Stomach (tissue), 9 donors: ENCODE results near the gene INSM1. TPM values are rescaled to one million over a fixed set of nuclear protein-coding genes. Genes with fewer than 3 reads are reported as not detected.

Source experiments
- DNase-seq, 2 donors: peaks; one replicate each; pipeline versions ENCODE4 v3.0.0 to v3.0.0-alpha.2; 2013 to 2019
- H3K27ac ChIP-seq, 5 donors: fragments of 200-600 bp in 4 of 5; sonication (generic) in 4 of 5; one replicate each; pipeline ENCODE4 v1.5.1; 2013 to 2019; ENCODE audit warnings: mild to moderate bottlenecking in 1 of 5, moderate library complexity in 1 of 5
- H3K27me3 ChIP-seq, 3 donors: fragments of 200-600 bp; sonication (generic); one replicate each; pipeline ENCODE4 v1.5.1; 2017 to 2019; ENCODE audit warnings: mixed run types in 1 of 3
- H3K36me3 ChIP-seq, 4 donors: fragments of 200-600 bp; sonication (generic); 1 replicate in 3 of 4; 2 replicates in 1 of 4; pipeline ENCODE4 v1.5.1; 2016 to 2019
- H3K4me1 ChIP-seq, 4 donors: fragments of 200-600 bp; sonication (generic); one replicate each; pipeline ENCODE4 v1.5.1; 2016 to 2019
- H3K4me3 ChIP-seq, 4 donors: fragments of 200-600 bp; sonication (generic) in 3 of 4; one replicate each; pipeline ENCODE4 v1.5.1; 2016 to 2019; ENCODE audit warnings: mild to moderate bottlenecking in 1 of 4
- H3K9me3 ChIP-seq, 4 donors: fragments of 200-600 bp; sonication (generic); one replicate each; pipeline ENCODE4 v1.5.1; 2016 to 2019
- EP300 ChIP-seq: sonication (generic); formaldehyde crosslinking; IDR thresholded peaks from one replicate; pipeline ENCODE4 v1.6.1; 2017; ENCODE audit warnings: antibody characterized with exemption
- POLR2A ChIP-seq, 4 donors: fragments of 450-650 bp; IDR thresholded peaks; one replicate each; pipeline ENCODE4 v1.6.1; 2016; ENCODE audit warnings: antibody characterized with exemption in 4 of 4, control low read depth in 2 of 4, mild to moderate bottlenecking in 1 of 4, moderate library complexity in 1 of 4
- POLR2AphosphoS5 ChIP-seq, 3 donors: sonication (generic); formaldehyde crosslinking; IDR thresholded peaks; one replicate each; pipeline ENCODE4 v1.6.1; 2016; ENCODE audit warnings: antibody characterized with exemption in 3 of 3
- WGBS, 5 donors: extraction: QIAGEN DNeasy Blood & Tissue Kit in 3 of 5; methylation state at CpG; one replicate each; pipeline versions ENCODE4 v1.1.5 to v1.1.7; 2013 to 2018; 5-methylcytosine and 5-hydroxymethylcytosine counted together
- intact Hi-C: fragments of 100-400 bp; cut with DNase I; formaldehyde crosslinking; loops from one replicate; pipeline ENCODE4 v1.15.1; 2023; ENCODE audit warnings: low total_unique reads
- polyA plus RNA-seq, 3 donors: library from polyadenylated mRNA; stranded (reverse); fragments of 200-250 nt; gene quantifications; one replicate each; pipeline ENCODE4 v1.2.3, GENCODE V29; 2013
- total RNA-seq, 5 donors: library from RNA; depleted of rRNA; stranded (reverse); fragments of >200 nt; gene quantifications; one replicate each; pipeline versions ENCODE4 v1.1.0 to v1.2.3, GENCODE V29; 2014 to 2016
- TF ChIP-seq, protein P1 (sequence below), 7 experiments: fragments of 450-650 bp in 4 of 7; fragments of 200-600 bp in 3 of 7; sonication (generic) in 3 of 7; IDR thresholded peaks; one replicate each; pipeline ENCODE4 v1.5.1; 2016 to 2019; ENCODE audit warnings: antibody characterized with exemption in 7 of 7, control low read depth in 2 of 7, mild to moderate bottlenecking in 1 of 7
- donor health status: healthy with polysubstance abuse.
- donor health status: Bipolar disorder and iron deficiency.
- donor health status: healthy.

The INSM1 gene
- total and polyA plus RNA-seq, 8 donors: 0.48 to 23.2 (median 2.0) TPM; not detected in 3

DNA sequence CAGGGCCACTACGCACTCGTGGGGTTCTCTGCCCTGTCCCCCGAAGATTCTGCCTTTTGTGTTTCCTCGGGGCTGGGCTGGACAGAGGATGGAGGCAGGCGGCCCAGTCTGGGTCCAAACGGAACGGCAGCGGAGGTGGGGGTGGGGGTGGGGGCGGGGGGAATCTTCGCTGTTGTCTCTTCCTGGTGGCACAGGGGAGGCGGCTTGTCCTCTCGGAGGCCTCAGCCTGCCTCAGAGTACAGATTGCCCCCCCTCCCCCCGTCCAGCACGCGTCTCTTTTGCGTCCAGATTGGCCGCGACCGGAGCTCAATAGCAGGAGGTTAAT, 1.4 kb upstream of the INSM1 start:
- peaks cover 41 to 100% (median 89%) of the 10 kb centered on the region in 3 donors for H3K27me3 ChIP-seq
- peaks cover 39 to 69% (median 55%) of the 10 kb centered on the region in 4 donors for H3K4me1 ChIP-seq
- DNase-seq: no peak
- H3K9me3 ChIP-seq: no peaks in the 10 kb centered on the region
- WGBS, 5 donors: 3 to 7% (median 6%) methylated on average over 13 to 19 of the region's 19 CpGs
- H3K27ac ChIP-seq: no peak overlapping the region
- TF ChIP-seq EP300: no peak
- TF ChIP-seq POLR2AphosphoS5 (IDR thresholded peaks at IDR 0.05): no peak
- no peak for TF ChIP-seq POLR2A (IDR thresholded peaks at IDR 0.05)
- TF ChIP-seq, protein P1, sequence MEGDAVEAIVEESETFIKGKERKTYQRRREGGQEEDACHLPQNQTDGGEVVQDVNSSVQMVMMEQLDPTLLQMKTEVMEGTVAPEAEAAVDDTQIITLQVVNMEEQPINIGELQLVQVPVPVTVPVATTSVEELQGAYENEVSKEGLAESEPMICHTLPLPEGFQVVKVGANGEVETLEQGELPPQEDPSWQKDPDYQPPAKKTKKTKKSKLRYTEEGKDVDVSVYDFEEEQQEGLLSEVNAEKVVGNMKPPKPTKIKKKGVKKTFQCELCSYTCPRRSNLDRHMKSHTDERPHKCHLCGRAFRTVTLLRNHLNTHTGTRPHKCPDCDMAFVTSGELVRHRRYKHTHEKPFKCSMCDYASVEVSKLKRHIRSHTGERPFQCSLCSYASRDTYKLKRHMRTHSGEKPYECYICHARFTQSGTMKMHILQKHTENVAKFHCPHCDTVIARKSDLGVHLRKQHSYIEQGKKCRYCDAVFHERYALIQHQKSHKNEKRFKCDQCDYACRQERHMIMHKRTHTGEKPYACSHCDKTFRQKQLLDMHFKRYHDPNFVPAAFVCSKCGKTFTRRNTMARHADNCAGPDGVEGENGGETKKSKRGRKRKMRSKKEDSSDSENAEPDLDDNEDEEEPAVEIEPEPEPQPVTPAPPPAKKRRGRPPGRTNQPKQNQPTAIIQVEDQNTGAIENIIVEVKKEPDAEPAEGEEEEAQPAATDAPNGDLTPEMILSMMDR (IDR thresholded peaks at IDR 0.05): no peak
- no peaks in the 10 kb centered on the region for H3K36me3 ChIP-seq
- intact Hi-C loops: no loop called here
- no peak overlapping the region for H3K4me3 ChIP-seq

DNA sequence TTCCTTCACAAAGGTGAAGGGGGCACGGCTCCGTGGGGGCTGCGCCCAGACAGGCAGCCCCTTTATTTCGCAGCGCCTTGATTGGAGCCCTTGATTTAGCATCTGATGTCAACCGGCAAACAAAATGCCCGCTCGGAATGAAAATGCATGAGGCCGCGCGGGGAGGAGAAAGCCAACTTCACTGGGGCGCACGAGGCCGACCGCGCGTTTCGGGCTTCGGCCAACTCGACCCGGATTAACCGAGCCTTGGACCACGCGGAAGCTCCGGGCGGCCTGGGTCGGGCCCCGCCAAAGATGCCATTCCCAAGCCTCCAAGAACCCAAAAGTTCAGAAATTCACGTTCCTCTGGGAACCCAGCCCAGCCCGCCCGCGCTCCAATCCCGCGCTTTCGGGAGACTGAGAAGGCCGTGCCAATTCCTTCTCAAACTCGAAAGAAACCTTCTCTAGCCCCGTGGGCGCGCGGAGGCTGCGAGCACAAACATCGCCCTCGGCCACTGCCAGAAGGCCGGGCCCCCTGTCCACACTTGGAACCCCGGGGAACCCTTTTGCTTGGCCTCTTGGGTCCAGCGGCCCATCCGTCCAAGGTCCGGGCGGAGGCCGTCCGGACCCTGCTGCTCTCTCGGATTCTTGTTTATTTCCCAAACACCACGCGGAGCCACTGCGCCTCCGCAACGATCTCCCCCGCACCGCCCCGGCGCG, 879 bp upstream of the INSM1 start:
- peaks cover 39 to 69% (median 55%) of the 10 kb centered on the region in 4 donors for H3K4me1 ChIP-seq
- intact Hi-C loops: no loop called here
- peak in 1 of 2 donors; percentile 48 for DNase-seq
- H3K9me3 ChIP-seq: no peaks in the 10 kb centered on the region
- no peaks in the 10 kb centered on the region for H3K36me3 ChIP-seq
- H3K27ac ChIP-seq: no peak overlapping the region
- WGBS, 5 donors: 1 to 5% (median 3%) methylated on average over 36 to 63 of the region's 63 CpGs
- peak overlapping the region; percentile 29 to 52 (median 39) for H3K4me3 ChIP-seq
- TF ChIP-seq, protein P1 (IDR thresholded peaks at IDR 0.05): no peak
- TF ChIP-seq POLR2AphosphoS5 (IDR thresholded peaks at IDR 0.05) (no peak), EP300 (no peak), POLR2A (IDR thresholded peaks at IDR 0.05) (no peak)
- peaks cover 41 to 100% (median 91%) of the 10 kb centered on the region in 3 donors for H3K27me3 ChIP-seq

DNA sequence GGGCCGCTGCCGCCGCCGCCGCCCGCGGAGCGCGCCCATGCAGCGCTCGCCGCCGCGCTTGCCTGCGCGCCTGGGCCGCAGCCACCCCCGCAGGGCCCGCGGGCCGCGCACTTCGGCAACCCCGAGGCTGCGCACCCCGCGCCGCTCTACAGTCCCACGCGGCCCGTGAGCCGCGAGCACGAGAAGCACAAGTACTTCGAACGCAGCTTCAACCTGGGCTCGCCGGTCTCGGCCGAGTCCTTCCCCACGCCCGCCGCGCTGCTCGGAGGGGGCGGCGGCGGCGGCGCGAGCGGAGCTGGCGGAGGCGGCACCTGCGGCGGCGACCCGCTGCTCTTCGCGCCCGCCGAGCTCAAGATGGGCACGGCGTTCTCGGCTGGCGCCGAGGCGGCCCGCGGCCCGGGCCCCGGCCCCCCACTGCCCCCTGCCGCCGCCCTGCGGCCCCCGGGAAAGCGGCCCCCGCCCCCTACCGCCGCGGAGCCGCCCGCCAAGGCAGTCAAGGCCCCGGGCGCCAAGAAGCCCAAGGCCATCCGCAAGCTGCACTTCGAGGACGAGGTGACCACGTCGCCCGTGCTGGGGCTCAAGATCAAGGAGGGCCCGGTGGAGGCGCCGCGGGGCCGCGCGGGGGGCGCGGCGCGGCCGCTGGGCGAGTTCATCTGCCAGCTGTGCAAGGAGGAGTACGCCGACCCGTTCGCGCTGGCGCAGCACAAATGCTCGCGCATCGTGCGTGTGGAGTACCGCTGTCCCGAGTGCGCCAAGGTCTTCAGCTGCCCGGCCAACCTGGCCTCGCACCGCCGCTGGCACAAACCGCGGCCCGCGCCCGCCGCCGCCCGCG, 730 bp downstream of the INSM1 start:
- Histone ChIP-seq H3K4me3 (peak overlapping the region; percentile 32 to 52 (median 40)), H3K36me3 (no peaks in the 10 kb centered on the region), H3K4me1 (peaks cover 36 to 54% (median 45%) of the 10 kb centered on the region in 4 donors), H3K27me3 (peaks cover 40 to 100% (median 90%) of the 10 kb centered on the region in 3 donors), H3K9me3 (no peaks in the 10 kb centered on the region), H3K27ac (no peak overlapping the region)
- intact Hi-C loops: no loop called here
- TF ChIP-seq, protein P1 (IDR thresholded peaks at IDR 0.05): no peak
- TF ChIP-seq POLR2A (IDR thresholded peaks at IDR 0.05): no peak
- TF ChIP-seq POLR2AphosphoS5 (IDR thresholded peaks at IDR 0.05): no peak
- TF ChIP-seq EP300: no peak
- 0 to 1% (median 0%) methylated on average over 10 to 130 of the region's 130 CpGs for WGBS, 5 donors
- DNase-seq: peak in 1 of 2 donors; percentile 47

DNA sequence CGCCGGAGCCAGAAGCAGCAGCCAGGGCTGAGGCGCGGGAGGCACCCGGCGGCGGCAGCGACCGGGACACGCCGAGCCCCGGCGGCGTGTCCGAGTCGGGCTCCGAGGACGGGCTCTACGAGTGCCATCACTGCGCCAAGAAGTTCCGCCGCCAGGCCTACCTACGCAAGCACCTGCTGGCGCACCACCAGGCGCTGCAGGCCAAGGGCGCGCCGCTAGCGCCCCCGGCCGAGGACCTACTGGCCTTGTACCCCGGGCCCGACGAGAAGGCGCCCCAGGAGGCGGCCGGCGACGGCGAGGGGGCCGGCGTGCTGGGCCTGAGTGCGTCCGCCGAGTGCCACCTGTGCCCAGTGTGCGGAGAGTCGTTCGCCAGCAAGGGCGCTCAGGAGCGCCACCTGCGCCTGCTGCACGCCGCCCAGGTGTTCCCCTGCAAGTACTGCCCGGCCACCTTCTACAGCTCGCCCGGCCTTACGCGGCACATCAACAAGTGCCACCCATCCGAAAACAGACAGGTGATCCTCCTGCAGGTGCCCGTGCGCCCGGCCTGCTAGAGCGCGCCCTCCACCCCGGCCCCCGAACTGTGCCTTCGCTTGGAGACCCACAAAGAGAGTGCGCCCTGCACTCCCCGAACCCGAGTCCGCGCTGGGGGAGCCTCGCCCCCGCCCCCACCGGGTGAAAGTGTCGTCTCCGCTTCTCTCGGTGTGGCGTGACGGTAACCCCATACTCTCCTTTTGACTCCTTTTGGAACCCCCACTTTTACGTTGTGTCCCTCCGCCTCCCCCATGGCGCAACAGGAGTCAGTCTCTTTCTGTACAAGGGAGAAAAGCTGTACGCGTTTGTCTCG, 1.6 kb downstream of the INSM1 start:
- H3K36me3 ChIP-seq: no peaks in the 10 kb centered on the region
- H3K27ac ChIP-seq: no peak overlapping the region
- 1 to 6% (median 2%) methylated on average over 14 to 86 of the region's 86 CpGs for WGBS, 5 donors
- DNase-seq: peak; percentile 34 to 72
- H3K4me3 ChIP-seq: peak overlapping the region; percentile 32 to 52 (median 40)
- peaks cover 28 to 46% (median 37%) of the 10 kb centered on the region in 4 donors for H3K4me1 ChIP-seq
- TF ChIP-seq EP300: no peak
- TF ChIP-seq POLR2A (IDR thresholded peaks at IDR 0.05): no peak
- no peak for TF ChIP-seq POLR2AphosphoS5 (IDR thresholded peaks at IDR 0.05)
- TF ChIP-seq, protein P1 (IDR thresholded peaks at IDR 0.05): no peak
- peaks cover 31 to 100% (median 85%) of the 10 kb centered on the region in 3 donors for H3K27me3 ChIP-seq
- no peaks in the 10 kb centered on the region for H3K9me3 ChIP-seq
- intact Hi-C loops: no loop called here
